ENCODE results near the gene MYL6.

DNA sequence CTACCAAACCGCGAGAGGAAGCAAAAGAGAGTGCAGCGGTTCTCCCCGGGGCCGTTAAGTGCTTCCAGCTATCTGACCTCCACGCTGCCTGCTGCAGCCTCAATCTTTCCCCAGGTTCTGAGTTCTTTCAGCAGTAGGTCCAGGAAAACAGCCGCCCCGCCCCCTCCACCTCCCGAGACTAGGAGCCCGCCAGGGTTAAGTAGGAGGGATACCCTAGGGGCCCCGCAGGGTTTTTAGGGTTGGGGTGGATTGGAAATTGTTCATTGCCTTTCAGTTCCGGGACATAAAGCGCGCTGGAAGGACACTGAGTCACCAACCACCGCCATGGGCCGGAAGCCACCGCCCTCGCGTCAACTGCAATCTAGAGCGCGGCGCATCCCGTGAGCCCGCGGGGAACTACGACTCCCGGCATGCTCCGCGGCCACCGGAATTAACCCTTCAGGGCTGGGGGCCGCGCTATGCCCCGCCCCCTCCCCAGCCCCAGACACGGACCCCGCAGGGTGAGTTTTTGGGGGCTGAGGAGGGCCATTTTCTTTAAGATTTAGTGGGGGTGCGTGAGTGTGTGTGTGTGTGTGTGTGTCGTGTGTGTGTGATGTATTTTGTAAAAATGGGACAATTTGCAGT lies 5.9 kb upstream of the MYL6 start, which contains the start of gene MYL6B:
- TF ChIP-seq GATA2 (IDR thresholded peaks at IDR 0.05; ENCODE audit: low read depth, low read length) (no peak), GATA3 (IDR thresholded peaks at IDR 0.05; ENCODE audit: low read depth, low read length) (no peak)
